SK-N-SH treated with all-trans-retinoic acid at 6 μM for 48 hours (cell line): Measurements from ENCODE around the gene ACSBG1.

Experiments
- ATAC-seq: fragments of 200-7000 bp; cut with Tn5 transposase; 3 replicates; pipeline ENCODE4 v1.9.1; 2020; ENCODE audit warnings: mild to moderate bottlenecking, moderate library complexity
- ARNTL ChIP-seq: fragments of 450-650 bp; formaldehyde crosslinking; IDR thresholded peaks from 2 replicates; pipeline ENCODE4 v1.5.0; 2020; ENCODE audit warnings: low read depth, mild to moderate bottlenecking, moderate library complexity, borderline replicate concordance
- BACH2 ChIP-seq: fragments of 250-450 bp; sonication (Bioruptor Pico); IDR thresholded peaks from 2 replicates; pipeline ENCODE4 v1.9.0; 2021; ENCODE audit warnings: mild to moderate bottlenecking, borderline replicate concordance
- CSDC2 ChIP-seq: fragments of 250-450 bp; sonication (Bioruptor Pico); IDR thresholded peaks from 2 replicates; pipeline ENCODE4 v1.5.0; 2020; ENCODE audit warnings: mild to moderate bottlenecking, moderate library complexity
- CSRNP3 ChIP-seq: fragments of 250-450 bp; sonication (Bioruptor Pico); IDR thresholded peaks from 2 replicates; pipeline ENCODE4 v1.5.1; 2021; ENCODE audit warnings: mild to moderate bottlenecking, moderate library complexity
- ESRRG ChIP-seq: fragments of 250-450 bp; sonication (Bioruptor Pico); IDR thresholded peaks from 2 replicates; pipeline ENCODE4 v1.6.1; 2021; ENCODE audit warnings: mild to moderate bottlenecking
- GLIS3 ChIP-seq: fragments of 250-450 bp; sonication (Bioruptor Pico); IDR thresholded peaks from 2 replicates; pipeline ENCODE4 v1.5.0; 2020; ENCODE audit warnings: mild to moderate bottlenecking, moderate library complexity
- ISL1 ChIP-seq: fragments of 250-450 bp; sonication (Bioruptor Pico); IDR thresholded peaks from 2 replicates; pipeline ENCODE4 v2.1.2; 2022; ENCODE audit warnings: mild to moderate bottlenecking, moderate library complexity
- OSR1 ChIP-seq: fragments of 250-450 bp; sonication (Bioruptor Pico); IDR thresholded peaks from 2 replicates; pipeline ENCODE4 v1.8.0; 2022; ENCODE audit warnings: moderate library complexity, mild to moderate bottlenecking, inconsistent platforms
- PATZ1 ChIP-seq: fragments of 250-450 bp; sonication (Bioruptor Pico); IDR thresholded peaks from 2 replicates; pipeline ENCODE4 v1.8.0; 2020; ENCODE audit warnings: mild to moderate bottlenecking, moderate library complexity, borderline replicate concordance
- PPARA ChIP-seq: fragments of 250-450 bp; sonication (Bioruptor Pico); IDR thresholded peaks from 2 replicates; pipeline ENCODE4 v1.5.0; 2020; ENCODE audit warnings: mild to moderate bottlenecking, borderline replicate concordance
- RARB ChIP-seq: fragments of 250-450 bp; sonication (Bioruptor Pico); IDR thresholded peaks from 2 replicates; pipeline ENCODE4 v1.8.0; 2021; ENCODE audit warnings: mild to moderate bottlenecking, moderate library complexity
- SNAI2 ChIP-seq: fragments of 250-450 bp; sonication (Bioruptor Pico); IDR thresholded peaks from 2 replicates; pipeline ENCODE4 v1.5.0; 2020; ENCODE audit warnings: mild to moderate bottlenecking, moderate library complexity
- TOX ChIP-seq: fragments of 250-450 bp; sonication (Bioruptor Pico); IDR thresholded peaks from 2 replicates; pipeline ENCODE4 v1.8.0; 2021; ENCODE audit warnings: mild to moderate bottlenecking, moderate library complexity, borderline replicate concordance
- ZC3H10 ChIP-seq: fragments of 250-450 bp; sonication (Bioruptor Pico); IDR thresholded peaks from 2 replicates; pipeline ENCODE4 v1.5.1; 2021; ENCODE audit warnings: mild to moderate bottlenecking, moderate library complexity
- ZFP3 ChIP-seq: fragments of 250-450 bp; sonication (Bioruptor Pico); IDR thresholded peaks from 2 replicates; pipeline ENCODE4 v1.5.0; 2020; ENCODE audit warnings: mild to moderate bottlenecking, moderate library complexity
- ZFP30 ChIP-seq: fragments of 450-650 bp; formaldehyde crosslinking; IDR thresholded peaks from 2 replicates; pipeline ENCODE4 v1.5.0; 2022; ENCODE audit warnings: mild to moderate bottlenecking, moderate library complexity
- ZNF565 ChIP-seq: fragments of 450-650 bp; formaldehyde crosslinking; conservative IDR thresholded peaks from 2 replicates; pipeline ENCODE4 v1.5.0; 2020; ENCODE audit warnings: low read depth, mild to moderate bottlenecking, moderate library complexity
- ZNF70 ChIP-seq: fragments of 450-650 bp; formaldehyde crosslinking; IDR thresholded peaks from 2 replicates; pipeline ENCODE4 v1.5.0; 2020; ENCODE audit warnings: mild to moderate bottlenecking, moderate library complexity
- ZNF8 ChIP-seq: fragments of 450-650 bp; formaldehyde crosslinking; IDR thresholded peaks from 2 replicates; pipeline ENCODE4 v1.5.0; 2020; ENCODE audit warnings: mild to moderate bottlenecking, moderate library complexity
- TF ChIP-seq, protein P1 (sequence below): fragments of 250-450 bp; sonication (Bioruptor Pico); IDR thresholded peaks from 2 replicates; pipeline ENCODE4 v1.5.0; 2020; ENCODE audit warnings: mild to moderate bottlenecking, moderate library complexity
- TF ChIP-seq, protein P2 (sequence below): fragments of 250-450 bp; sonication (Bioruptor Pico); IDR thresholded peaks from 2 replicates; pipeline ENCODE4 v1.5.1; 2020; ENCODE audit warnings: low read depth, mild to moderate bottlenecking, moderate library complexity

ACSBG1 gene

DNA sequence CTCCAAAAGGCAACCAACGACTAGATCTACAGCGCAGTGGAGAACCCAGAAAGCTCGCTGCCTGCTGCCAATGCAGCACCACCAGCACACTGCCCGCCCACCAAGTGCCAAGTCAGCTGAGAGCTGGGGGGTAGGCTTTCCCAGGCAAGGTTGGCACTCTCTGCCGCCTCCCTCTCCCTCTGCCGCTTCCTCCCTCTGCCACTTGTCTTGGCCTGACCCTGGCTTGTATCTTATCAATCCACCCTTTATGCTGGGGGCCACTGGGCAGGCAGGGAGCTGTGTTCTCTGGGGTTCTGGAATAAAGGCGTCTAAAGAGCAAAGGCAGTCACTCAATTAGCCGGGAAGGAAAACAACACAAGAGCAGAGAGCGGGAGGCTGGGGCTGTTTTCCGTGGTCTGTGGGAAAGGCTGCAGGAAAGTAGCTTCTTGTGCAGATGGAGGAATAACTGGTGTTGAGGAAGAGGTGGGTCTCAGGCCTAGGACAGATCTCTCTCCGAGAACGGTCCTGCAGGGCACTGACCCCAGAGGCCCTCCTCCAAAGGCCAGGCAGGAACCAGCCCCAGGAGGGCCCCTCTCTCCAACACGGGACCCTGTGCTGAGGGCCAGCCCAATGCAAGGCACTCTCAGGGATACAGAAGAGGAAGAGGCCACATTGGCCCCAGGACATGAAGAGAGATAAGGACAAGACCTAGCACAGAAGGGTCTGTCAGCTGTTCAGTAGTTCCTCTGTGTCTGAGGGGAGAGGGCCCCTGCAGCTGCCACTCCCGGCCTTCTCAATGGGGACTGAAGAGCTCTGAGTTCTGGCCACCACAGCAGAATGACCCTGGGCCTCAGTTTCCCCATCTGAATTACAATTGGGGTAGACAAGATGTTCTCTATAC is 30.8 kb downstream of the ACSBG1 start:
- no peak for ATAC-seq
- TF ChIP-seq BACH2 (CRISPR knock-in tag) (no peak), PATZ1 (CRISPR knock-in tag) (no peak), ZC3H10 (CRISPR knock-in tag) (no peak), ZNF70 (CRISPR knock-in tag) (no peak), CSRNP3 (no peak), ZNF565 (CRISPR knock-in tag) (no peak), ZFP30 (CRISPR knock-in tag) (no peak), CSDC2 (CRISPR knock-in tag) (no peak), SNAI2 (CRISPR knock-in tag) (no peak), TOX (no peak), RARB (no peak), ISL1 (CRISPR knock-in tag) (no peak), ZFP3 (CRISPR knock-in tag) (no peak), PPARA (CRISPR knock-in tag) (no peak), ESRRG (no peak)
- TF ChIP-seq, protein P1, sequence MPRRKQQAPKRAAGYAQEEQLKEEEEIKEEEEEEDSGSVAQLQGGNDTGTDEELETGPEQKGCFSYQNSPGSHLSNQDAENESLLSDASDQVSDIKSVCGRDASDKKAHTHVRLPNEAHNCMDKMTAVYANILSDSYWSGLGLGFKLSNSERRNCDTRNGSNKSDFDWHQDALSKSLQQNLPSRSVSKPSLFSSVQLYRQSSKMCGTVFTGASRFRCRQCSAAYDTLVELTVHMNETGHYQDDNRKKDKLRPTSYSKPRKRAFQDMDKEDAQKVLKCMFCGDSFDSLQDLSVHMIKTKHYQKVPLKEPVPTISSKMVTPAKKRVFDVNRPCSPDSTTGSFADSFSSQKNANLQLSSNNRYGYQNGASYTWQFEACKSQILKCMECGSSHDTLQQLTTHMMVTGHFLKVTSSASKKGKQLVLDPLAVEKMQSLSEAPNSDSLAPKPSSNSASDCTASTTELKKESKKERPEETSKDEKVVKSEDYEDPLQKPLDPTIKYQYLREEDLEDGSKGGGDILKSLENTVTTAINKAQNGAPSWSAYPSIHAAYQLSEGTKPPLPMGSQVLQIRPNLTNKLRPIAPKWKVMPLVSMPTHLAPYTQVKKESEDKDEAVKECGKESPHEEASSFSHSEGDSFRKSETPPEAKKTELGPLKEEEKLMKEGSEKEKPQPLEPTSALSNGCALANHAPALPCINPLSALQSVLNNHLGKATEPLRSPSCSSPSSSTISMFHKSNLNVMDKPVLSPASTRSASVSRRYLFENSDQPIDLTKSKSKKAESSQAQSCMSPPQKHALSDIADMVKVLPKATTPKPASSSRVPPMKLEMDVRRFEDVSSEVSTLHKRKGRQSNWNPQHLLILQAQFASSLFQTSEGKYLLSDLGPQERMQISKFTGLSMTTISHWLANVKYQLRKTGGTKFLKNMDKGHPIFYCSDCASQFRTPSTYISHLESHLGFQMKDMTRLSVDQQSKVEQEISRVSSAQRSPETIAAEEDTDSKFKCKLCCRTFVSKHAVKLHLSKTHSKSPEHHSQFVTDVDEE (CRISPR knock-in tag), result no peak
- TF ChIP-seq, all 23 proteins: peak for 0

- no peak for ATAC-seq
- TF ChIP-seq ZNF565 (CRISPR knock-in tag) (no peak), ZNF8 (CRISPR knock-in tag) (no peak), PATZ1 (CRISPR knock-in tag) (no peak), PPARA (CRISPR knock-in tag) (no peak), ZFP30 (CRISPR knock-in tag) (no peak), ARNTL (CRISPR knock-in tag) (no peak), OSR1 (CRISPR knock-in tag) (no peak), SNAI2 (CRISPR knock-in tag) (no peak), ZC3H10 (CRISPR knock-in tag) (no peak), GLIS3 (no peak), ESRRG (no peak), ZFP3 (CRISPR knock-in tag) (no peak), CSRNP3 (no peak), BACH2 (CRISPR knock-in tag) (no peak)
- TF ChIP-seq, protein P1 (CRISPR knock-in tag), result no peak
- TF ChIP-seq, protein P2, sequence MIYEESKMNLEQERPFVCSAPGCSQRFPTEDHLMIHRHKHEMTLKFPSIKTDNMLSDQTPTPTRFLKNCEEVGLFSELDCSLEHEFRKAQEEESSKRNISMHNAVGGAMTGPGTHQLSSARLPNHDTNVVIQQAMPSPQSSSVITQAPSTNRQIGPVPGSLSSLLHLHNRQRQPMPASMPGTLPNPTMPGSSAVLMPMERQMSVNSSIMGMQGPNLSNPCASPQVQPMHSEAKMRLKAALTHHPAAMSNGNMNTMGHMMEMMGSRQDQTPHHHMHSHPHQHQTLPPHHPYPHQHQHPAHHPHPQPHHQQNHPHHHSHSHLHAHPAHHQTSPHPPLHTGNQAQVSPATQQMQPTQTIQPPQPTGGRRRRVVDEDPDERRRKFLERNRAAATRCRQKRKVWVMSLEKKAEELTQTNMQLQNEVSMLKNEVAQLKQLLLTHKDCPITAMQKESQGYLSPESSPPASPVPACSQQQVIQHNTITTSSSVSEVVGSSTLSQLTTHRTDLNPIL (CRISPR knock-in tag), result no peak
These were observed 32.8 kb downstream of the ACSBG1 start for GRCh38 chr15:78201281-78202190.
